IPS DF 19.7 (cell line): Measurements from ENCODE around the gene TBX22.
"Not testable (repeated sequence)": the region's sequence is repeated elsewhere in the genome, so short reads cannot be mapped to it uniquely, and the experiment has no call there.

Experiments used
- DNase-seq: peaks from one replicate; pipeline ENCODE4 v3.0.0-alpha.2; 2013; ENCODE audit warnings: low read depth, low spot score

TBX22 gene, protein sequence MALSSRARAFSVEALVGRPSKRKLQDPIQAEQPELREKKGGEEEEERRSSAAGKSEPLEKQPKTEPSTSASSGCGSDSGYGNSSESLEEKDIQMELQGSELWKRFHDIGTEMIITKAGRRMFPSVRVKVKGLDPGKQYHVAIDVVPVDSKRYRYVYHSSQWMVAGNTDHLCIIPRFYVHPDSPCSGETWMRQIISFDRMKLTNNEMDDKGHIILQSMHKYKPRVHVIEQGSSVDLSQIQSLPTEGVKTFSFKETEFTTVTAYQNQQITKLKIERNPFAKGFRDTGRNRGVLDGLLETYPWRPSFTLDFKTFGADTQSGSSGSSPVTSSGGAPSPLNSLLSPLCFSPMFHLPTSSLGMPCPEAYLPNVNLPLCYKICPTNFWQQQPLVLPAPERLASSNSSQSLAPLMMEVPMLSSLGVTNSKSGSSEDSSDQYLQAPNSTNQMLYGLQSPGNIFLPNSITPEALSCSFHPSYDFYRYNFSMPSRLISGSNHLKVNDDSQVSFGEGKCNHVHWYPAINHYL

DNA sequence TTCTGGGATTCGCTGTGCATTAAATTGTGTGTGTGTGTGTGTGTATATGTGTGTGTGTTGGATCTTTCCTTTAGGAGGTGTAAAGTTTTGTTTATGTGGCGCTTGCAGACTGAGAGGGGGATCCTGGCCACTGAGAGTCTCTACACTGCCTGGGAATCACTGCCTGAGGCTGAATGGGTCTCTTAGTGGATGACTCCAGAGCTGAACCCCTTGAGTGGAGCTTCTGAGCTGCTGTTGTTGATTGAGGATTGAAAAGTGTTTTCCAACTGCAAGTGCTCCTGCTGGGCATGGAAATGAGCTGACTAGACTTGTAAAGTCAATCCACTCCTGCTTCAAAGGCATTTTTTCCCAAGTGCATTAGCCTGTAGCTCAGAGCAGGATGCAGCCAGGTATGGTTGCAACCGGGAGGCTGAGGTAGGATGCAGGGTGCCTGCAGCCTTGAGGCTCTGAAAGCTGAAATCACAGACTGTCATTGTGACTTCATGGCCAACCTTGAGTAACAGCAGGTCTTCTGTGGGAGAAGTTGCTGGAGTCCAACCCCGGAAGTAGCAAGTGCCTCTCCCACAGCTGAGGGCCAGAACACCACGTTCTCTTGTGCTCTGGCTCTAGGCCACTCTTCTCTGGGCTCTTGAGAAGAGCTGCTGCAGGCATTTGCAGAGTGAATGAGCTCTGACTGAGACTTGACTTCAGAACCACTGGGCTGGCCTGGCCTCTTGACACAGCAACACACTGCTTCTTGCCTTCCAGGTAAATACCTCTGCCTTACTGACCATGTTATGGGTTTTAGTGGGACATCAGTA lies at the start of gene TBX22:
TSS of gene TBX22 (plus strand) at position 613 of the 800 bp plus-strand sequence. CDS start 7,517 bp downstream, outside the sequence.
- DNase-seq = peak; percentile 20

DNA sequence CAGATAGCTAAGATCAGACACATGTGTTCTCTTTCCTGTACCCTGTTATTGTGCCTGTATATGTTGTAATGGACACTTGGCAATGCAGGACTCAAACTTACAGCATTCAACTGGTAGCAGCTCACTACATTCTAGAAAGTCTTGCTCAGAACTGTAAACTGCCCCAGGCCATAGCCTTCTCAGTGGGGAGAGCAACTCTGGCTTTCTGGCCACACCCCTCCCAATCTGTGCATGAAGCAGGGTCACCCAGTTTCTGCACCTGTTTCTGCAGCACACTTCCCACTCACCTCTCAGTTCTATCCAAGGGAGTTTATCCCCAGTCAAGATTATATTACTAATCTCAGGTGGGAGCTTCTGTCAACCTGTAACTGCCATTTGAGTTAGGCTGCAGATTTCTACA lies 38.9 kb upstream of the TBX22 start:
- DNase-seq = no peak

- DNase-seq = no peak
Observed at GRCh38 chrX:80004458-80004857, 10.1 kb upstream of the TBX22 start.

GRCh38 chrX:80011522-80011921 lies 3.0 kb upstream of the TBX22 start:
- DNase-seq = no peak

- no peak for DNase-seq
Observed at GRCh38 chrX:80016182-80016581, 1.6 kb downstream of the TBX22 start.

DNA sequence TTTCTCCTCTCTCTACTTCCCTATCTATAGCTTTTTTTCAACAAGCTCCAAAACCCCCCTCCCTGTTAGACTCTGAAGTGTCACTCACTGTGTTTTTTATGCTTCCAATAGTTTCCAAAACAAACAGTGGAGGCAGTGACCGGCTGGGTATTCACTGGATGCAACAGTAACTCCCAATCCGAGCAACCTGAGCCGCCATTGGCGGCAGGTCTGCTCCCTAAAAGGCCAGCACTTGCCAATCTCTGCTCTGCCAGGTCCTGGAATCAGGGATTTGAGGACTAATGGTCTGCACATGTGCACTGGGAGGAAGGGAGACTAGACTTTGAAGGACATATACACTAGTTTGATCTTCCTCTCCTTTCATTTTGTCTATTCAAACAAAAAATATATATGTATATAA lies 7.1 kb downstream of the TBX22 start:
- DNase-seq = no peak

DNA sequence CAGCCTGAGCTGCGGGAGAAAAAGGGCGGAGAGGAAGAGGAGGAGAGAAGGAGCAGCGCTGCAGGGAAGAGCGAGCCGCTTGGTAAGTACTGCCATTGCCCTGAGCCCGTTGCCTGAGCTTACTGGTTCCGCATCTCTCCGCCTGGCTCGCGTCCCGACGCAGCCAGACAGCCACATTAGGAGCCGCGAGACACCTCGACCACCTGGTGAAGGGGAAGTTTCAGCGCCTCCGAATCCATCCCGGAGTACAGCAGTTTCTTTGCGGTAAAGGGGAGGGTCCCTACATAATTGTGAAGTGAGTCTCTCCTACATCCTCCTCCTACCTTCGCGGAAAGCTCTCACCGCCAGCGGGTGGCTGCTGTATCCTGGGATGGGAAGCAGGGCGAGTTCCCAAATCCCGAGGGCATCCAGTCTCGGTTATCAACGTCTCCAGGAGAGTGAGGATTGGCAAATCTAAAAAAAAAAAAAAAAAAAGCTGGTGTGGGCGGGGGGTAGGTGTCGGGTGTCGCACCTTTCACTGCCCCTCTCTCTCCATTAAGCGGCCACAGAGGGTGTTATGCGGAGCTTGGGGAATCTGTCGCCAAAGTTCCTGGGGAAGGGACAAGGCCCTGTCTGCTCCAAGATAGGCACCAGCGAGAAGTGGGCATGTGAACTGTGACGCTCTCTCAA lies 7.9 kb downstream of the TBX22 start:
- DNase-seq = no peak

DNA sequence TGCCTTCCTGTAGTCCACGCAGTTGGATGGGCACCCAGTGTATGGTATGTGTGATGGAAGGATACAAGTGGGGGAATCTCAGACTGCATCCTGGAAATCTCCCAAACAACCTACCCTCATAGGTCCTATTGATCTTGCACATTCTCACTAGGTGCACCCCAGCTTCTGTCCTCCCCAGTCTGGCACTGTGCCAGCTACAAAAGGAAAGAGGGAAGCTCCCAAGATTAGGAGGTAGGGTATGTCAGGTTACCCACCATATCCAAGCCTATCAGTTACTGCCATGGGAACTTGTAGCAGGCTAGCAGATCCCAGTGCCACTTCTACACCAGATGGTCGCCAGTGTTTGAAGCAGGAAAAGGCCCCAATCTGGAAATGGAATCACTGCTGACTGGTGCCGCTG lies 11.6 kb downstream of the TBX22 start:
- DNase-seq = no peak

DNA sequence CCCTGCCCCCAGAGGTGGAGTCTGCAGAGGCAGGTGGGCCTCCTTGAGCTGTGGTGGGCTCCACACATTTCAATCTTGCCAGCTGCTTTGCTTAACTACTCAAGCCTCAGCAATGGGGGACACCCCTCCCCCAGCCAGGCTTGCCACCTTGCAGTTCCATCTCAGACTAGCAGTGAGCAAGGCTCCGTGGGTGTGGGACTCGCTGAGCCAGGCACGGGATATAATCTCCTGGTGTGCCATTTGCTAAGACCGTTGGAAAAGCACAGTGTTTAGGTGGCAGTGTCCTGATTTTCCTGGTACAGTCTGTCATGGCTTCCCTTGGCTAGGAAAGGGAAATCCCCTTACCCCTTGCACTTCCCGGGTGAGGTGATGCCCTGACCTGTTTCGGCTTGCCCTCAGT lies 51.6 kb downstream of the TBX22 start:
- DNase-seq = not testable (repeated sequence)

- not testable (repeated sequence) for DNase-seq
Observed at GRCh38 chrX:80075625-80076024, 61.1 kb downstream of the TBX22 start.
